Effector CD4-positive, alpha-beta T cell (primary cell): ENCODE data around the gene BRCA2.

Experiments used
- DNase-seq: peaks from one replicate; pipeline ENCODE4 v3.0.0-alpha.2; 2020

Gene BRCA2

DNA sequence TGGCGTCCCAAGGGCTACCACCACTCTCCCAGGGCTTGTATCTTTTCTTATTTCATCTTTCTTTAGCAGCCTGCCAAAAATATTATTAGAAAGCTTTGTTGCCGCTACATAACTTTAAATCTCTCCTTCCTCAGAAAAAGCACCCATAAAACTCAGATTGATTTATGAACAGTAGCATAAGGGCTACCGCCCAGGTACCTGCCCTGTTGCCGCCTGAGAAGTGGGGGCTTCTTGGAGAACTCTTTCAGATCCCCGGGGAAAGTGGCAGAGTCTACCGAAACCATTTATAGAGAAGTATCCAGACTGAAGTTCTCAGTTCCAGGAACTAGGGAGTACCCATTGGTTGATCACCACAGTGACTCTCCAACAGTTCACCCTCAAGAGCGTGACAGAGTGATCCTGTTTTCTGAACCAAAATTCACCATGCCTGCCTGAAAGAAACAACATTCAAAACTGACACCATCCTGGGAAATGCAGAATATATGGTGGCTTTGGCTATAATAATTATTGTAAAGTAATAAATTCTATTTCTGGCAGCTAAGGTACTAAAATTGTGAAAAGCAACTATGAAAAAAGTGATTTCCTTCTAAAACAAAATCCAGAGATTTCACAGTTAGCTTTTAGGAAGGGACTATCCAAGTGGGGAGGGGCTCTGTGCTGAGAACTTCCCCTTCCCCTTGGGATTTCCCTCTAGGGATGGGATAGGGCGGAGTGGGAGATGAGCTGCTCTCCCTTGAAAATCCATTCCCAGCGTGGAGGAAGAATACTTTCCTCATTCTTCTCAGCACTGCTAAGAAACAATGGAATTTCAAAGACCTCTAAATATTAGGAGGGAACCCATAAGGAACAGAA is 113.5 kb downstream of the BRCA2 start:
- DNase-seq: no peak

GRCh38 chr13:32429433-32429909 is 114.2 kb downstream of the BRCA2 start:
- no peak for DNase-seq

GRCh38 chr13:32430018-32430747 is 114.9 kb downstream of the BRCA2 start:
- no peak for DNase-seq

DNA sequence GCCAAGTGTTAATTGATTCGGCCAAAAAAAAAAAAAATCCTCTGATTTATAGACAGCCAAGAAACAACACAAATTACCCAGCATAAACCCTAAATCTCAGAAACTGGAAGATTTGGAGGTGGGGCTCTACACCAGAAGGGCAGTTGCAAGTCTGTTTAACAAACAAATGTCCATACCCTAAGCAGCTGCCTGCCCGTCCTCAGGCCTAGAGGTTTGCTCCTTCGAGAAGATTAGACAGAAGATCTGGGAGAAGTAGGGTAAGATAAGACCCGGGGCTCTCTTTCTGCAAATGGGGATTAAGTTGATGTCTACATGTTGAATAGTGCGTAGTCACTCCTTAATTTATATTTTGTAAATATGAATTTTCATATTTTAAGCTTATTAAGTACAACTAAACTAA is 116.1 kb downstream of the BRCA2 start:
- no peak for DNase-seq

DNA sequence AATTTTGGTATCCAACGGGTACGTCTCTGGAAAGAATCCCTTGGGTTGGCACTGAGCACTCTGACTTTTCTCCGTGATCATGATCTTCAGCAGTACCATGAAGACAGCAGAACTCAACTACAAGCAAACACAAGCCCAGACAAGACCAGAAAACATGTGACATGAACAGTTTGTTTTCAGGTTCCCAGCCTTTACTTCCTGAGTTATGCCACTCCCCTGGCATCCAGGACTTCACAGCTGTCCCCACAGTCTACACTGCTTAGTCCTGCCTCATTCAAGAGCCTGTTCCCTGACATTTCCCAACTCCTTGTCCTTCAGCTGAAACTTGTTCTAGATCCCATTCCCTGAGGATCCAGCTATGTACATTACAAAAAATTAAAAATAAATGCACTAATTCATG is 117.5 kb downstream of the BRCA2 start:
- DNase-seq: no peak

DNA sequence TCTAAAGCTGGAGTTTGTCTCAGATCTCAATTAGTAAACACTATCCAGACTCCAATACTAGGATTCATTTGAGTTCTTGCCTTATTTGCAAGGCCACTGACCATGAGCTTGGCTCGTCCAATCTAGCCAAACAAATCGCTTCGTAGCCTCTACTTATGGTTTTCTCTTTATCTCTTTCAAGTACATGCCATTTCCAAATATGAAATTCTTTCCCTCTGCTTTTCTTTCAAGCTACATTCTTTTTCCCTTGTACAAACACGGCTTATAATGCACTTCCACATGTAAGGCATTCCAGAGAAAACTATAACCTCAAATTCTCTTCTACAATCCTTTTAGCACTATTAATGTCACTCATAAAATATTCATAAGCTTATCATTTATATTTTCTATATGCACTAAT is 123.6 kb downstream of the BRCA2 start:
- DNase-seq: no peak

DNA sequence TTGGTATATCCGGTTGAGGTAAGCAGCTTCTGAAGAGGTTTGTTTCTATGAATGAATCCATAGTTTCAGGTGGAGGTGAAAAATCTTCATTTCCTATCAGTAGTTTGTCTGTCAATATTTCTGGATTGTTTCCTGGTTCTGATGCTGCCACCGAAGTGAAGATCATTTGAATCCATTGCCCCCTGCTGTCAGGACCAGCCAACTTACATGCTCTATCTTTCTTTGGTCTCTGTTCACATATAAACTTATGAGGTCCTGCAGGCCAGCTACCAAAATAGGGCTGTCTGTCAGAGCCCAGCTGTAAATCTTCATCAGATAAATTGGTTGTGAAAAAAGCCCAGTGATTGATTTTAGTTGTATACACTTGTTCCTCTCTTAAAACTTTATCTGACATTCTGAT is 127.8 kb downstream of the BRCA2 start:
- peak; percentile 32 for DNase-seq

DNA sequence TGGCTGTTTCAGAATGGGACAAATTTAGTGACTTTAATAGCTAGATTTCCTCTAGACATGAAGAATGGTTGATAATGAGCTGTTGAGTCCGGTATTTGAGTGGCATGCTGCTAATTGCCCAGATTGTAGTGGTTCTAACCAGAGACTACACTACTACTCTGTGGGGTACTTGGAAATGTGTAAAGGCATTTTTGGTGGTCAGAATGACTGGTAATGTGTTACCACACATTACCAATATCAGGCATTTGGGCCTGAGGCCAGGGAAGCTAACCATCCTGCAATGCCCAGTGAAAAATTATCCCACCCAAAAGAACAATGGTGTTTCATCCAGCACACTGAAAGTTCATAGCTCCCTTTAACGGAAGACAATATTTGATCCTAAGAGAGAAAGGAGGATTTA is 130.2 kb downstream of the BRCA2 start:
- no peak for DNase-seq

- DNase-seq: no peak
These were observed 130.9 kb downstream of the BRCA2 start for GRCh38 chr13:32446220-32446619.

- DNase-seq: no peak
These were observed 131.6 kb downstream of the BRCA2 start for GRCh38 chr13:32446773-32447465.

GRCh38 chr13:32447894-32448623 is 132.8 kb downstream of the BRCA2 start:
- DNase-seq: no peak

GRCh38 chr13:32448972-32449371 is 133.7 kb downstream of the BRCA2 start:
- DNase-seq: no peak
